Liver (tissue), 9 donors: ENCODE results near the gene ZNF202. TPM values are rescaled to one million over a fixed set of nuclear protein-coding genes. Genes with fewer than 3 reads are reported as not detected.
A peak's percentile ranks its signal among the peaks of the same experiment; 100 is the strongest.

Experiments
- DNase-seq: peaks from one replicate; pipeline ENCODE4 v3.0.0-alpha.2; 2017; ENCODE audit warnings: low spot score
- H3K27ac ChIP-seq, 2 donors: one replicate each; pipeline ENCODE4 v1.7.0; 2013; ENCODE audit warnings: inconsistent platforms in 2 of 2, low read length in 2 of 2, control low read depth in 1 of 2, low read depth in 1 of 2, mild to moderate bottlenecking in 1 of 2
- H3K27me3 ChIP-seq, 4 donors: one replicate each; pipeline versions ENCODE4 v1.6.1 to v1.7.0; 2013; ENCODE audit warnings: low read length in 3 of 4, inconsistent platforms in 1 of 4, mild to moderate bottlenecking in 1 of 4, moderate library complexity in 1 of 4; ENCODE audit not compliant: control insufficient read depth in 4 of 4, insufficient read depth in 4 of 4
- H3K36me3 ChIP-seq, 4 donors: one replicate each; pipeline versions ENCODE4 v1.6.1 to v1.7.0; 2013; ENCODE audit warnings: low read length in 3 of 4, mild to moderate bottlenecking in 3 of 4, low read depth in 1 of 4, moderate library complexity in 1 of 4; ENCODE audit not compliant: control insufficient read depth in 4 of 4, insufficient read depth in 3 of 4
- H3K4me1 ChIP-seq, 4 donors: one replicate each; pipeline versions ENCODE4 v1.6.1 to v1.7.0; 2013; ENCODE audit warnings: low read length in 3 of 4, mild to moderate bottlenecking in 3 of 4, moderate library complexity in 1 of 4; ENCODE audit not compliant: control insufficient read depth in 4 of 4, insufficient read depth in 4 of 4
- H3K4me3 ChIP-seq, 3 donors: one replicate each; pipeline versions ENCODE4 v1.6.1 to v1.7.0; 2013; ENCODE audit warnings: low read length in 3 of 3, control low read depth in 1 of 3, low read depth in 1 of 3, mild to moderate bottlenecking in 1 of 3
- H3K9ac ChIP-seq, 2 donors: one replicate each; pipeline ENCODE4 v1.7.0; 2013; ENCODE audit warnings: low read length in 2 of 2, mild to moderate bottlenecking in 2 of 2, moderate library complexity in 2 of 2, control low read depth in 1 of 2, low read depth in 1 of 2
- H3K9me3 ChIP-seq, 4 donors: one replicate each; pipeline versions ENCODE4 v1.6.1 to v1.7.0; 2013; ENCODE audit warnings: low read length in 3 of 4; ENCODE audit not compliant: control insufficient read depth in 4 of 4
- ATF3 ChIP-seq: IDR thresholded peaks from 2 replicates; pipeline ENCODE4 v1.6.1; 2016; ENCODE audit warnings: antibody characterized with exemption
- CTCF ChIP-seq: fragments of 150-350 bp; IDR thresholded peaks from 2 replicates; pipeline ENCODE4 v1.5.1; 2017; ENCODE audit warnings: improper control_type of control experiment, low read depth, low read length; ENCODE audit not compliant: missing input control
- EGR1 ChIP-seq, 2 donors: IDR thresholded peaks; 2 replicates each; pipeline ENCODE4 v1.6.1; 2016 to 2018; ENCODE audit warnings: antibody characterized with exemption in 2 of 2, low read depth in 2 of 2
- FOXA1 ChIP-seq: IDR thresholded peaks from 2 replicates; pipeline ENCODE4 v1.6.1; 2016; ENCODE audit warnings: antibody characterized with exemption
- FOXA2 ChIP-seq: IDR thresholded peaks from 2 replicates; pipeline ENCODE4 v1.6.1; 2016; ENCODE audit warnings: antibody characterized with exemption
- GABPA ChIP-seq, 2 donors: IDR thresholded peaks in 1 of 2; conservative IDR thresholded peaks in 1 of 2; 2 replicates each; pipeline ENCODE4 v1.6.1; 2016; ENCODE audit warnings: antibody characterized with exemption in 2 of 2, mild to moderate bottlenecking in 1 of 2, moderate library complexity in 1 of 2
- HNF4A ChIP-seq, 2 donors: conservative IDR thresholded peaks; 2 replicates each; pipeline ENCODE4 v1.6.1; 2016; ENCODE audit warnings: antibody characterized with exemption in 2 of 2, mild to moderate bottlenecking in 2 of 2
- HNF4G ChIP-seq: IDR thresholded peaks from 2 replicates; pipeline ENCODE4 v1.6.1; 2016; ENCODE audit warnings: antibody characterized with exemption
- JUND ChIP-seq, 2 donors: IDR thresholded peaks; 2 replicates each; pipeline ENCODE4 v1.6.1; 2016; ENCODE audit warnings: antibody characterized with exemption in 2 of 2
- MAX ChIP-seq: IDR thresholded peaks from 2 replicates; pipeline ENCODE4 v1.6.1; 2016; ENCODE audit warnings: antibody characterized with exemption
- NR2F2 ChIP-seq: IDR thresholded peaks from 2 replicates; pipeline ENCODE4 v1.6.1; 2016; ENCODE audit warnings: antibody characterized with exemption
- RAD21 ChIP-seq, 2 donors: IDR thresholded peaks; 2 replicates each; pipeline ENCODE4 v1.6.1; 2016; ENCODE audit warnings: antibody characterized with exemption in 2 of 2, mild to moderate bottlenecking in 2 of 2
- REST ChIP-seq: IDR thresholded peaks from 2 replicates; pipeline ENCODE4 v1.6.1; 2016; ENCODE audit warnings: antibody characterized with exemption, mild to moderate bottlenecking
- RXRA ChIP-seq, 2 donors: IDR thresholded peaks; 2 replicates each; pipeline ENCODE4 v1.6.1; 2017 to 2018; ENCODE audit warnings: antibody characterized with exemption in 2 of 2, mild to moderate bottlenecking in 1 of 2
- SP1 ChIP-seq: IDR thresholded peaks from 2 replicates; pipeline ENCODE4 v1.6.1; 2018; ENCODE audit warnings: antibody characterized with exemption, mild to moderate bottlenecking
- TAF1 ChIP-seq: conservative IDR thresholded peaks from 2 replicates; pipeline ENCODE4 v1.6.1; 2016; ENCODE audit warnings: antibody characterized with exemption, mild to moderate bottlenecking
- YY1 ChIP-seq: IDR thresholded peaks from 2 replicates; pipeline ENCODE4 v1.6.1; 2016; ENCODE audit warnings: antibody characterized with exemption, mild to moderate bottlenecking
- ZBTB33 ChIP-seq: IDR thresholded peaks from 2 replicates; pipeline ENCODE4 v1.6.1; 2016; ENCODE audit warnings: antibody characterized with exemption
- WGBS: extraction: QIAGEN DNeasy Blood & Tissue Kit; methylation state at CpG from one replicate; pipeline ENCODE4 v1.1.7; 2013; 5-methylcytosine and 5-hydroxymethylcytosine counted together
- polyA plus RNA-seq, 2 donors: library from polyadenylated mRNA; stranded (reverse) in 1 of 2; unstranded in 1 of 2; fragments of 200-250 nt in 1 of 2; fragments of >200 nt in 1 of 2; fragmentation: Nextera tagmentation in 1 of 2; extraction: Ambion mirVana in 1 of 2; gene quantifications; one replicate each; pipeline versions ENCODE4 v1.2.1 to v1.2.3, GENCODE V29; 2013 to 2015
- total RNA-seq, 2 donors: library from RNA; depleted of rRNA; stranded (reverse); fragments of >200 nt; gene quantifications; one replicate each; pipeline ENCODE4 v1.2.3, GENCODE V29; 2014
- donor health status: healthy.
- donor health status: healthy.
- donor health status: healthy.
- donor health status: healthy.
- donor health status: healthy.

Gene ZNF202
- total RNA-seq, result 1 to 10 TPM; 4.6 to 5.1 TPM
- 1 to 10 TPM; 1.2 to 2.0 TPM for polyA plus RNA-seq

GRCh38 chr11:123741159-123742030 is at the start of gene ZNF202:
TSS of gene ZNF202 (minus strand) at chr11:123741660. CDS start at chr11:123730888, 10,772 bp downstream.
- no peaks in the 10 kb centered on the region for H3K27me3 ChIP-seq
- H3K36me3 ChIP-seq, result peaks cover 0 to 4% (median under 1%) of the 10 kb centered on the region in 4 donors
- H3K9me3 ChIP-seq, result no peaks in the 10 kb centered on the region
- H3K4me1 ChIP-seq, result peaks cover 0 to 18% (median 12%) of the 10 kb centered on the region in 4 donors
- peak; percentile 88 for DNase-seq
- H3K4me3 ChIP-seq, result peak within 1 kb of the TSS; percentile 89 to 98 (median 95)
- peak within 1 kb of the TSS; percentile 70 to 78 for H3K27ac ChIP-seq
- peak; percentile 15 for TF ChIP-seq CTCF
- peak; percentile 88 to 96 for TF ChIP-seq GABPA (IDR thresholded peaks at IDR 0.05 in 1 of 2, conservative IDR thresholded peaks at IDR 0.05 in 1 of 2)
- TF ChIP-seq FOXA1, result no peak
- no peak for TF ChIP-seq ATF3
- TF ChIP-seq NR2F2, result no peak
- TF ChIP-seq EGR1 (IDR thresholded peaks at IDR 0.05; ENCODE audit: low read depth in 2 of 2), result no peak
- no peak for TF ChIP-seq ZBTB33
- TF ChIP-seq FOXA2, result no peak
- peak in 1 of 2 donors; percentile 2 for TF ChIP-seq RXRA (IDR thresholded peaks at IDR 0.05)
- peak; percentile 33 for TF ChIP-seq YY1
- no peak for TF ChIP-seq HNF4A (conservative IDR thresholded peaks at IDR 0.05)
- TF ChIP-seq HNF4G, result no peak
- TF ChIP-seq TAF1, result no peak
- peak; percentile 63 for TF ChIP-seq MAX
- peak; percentile 4 to 40 for TF ChIP-seq RAD21 (IDR thresholded peaks at IDR 0.05)
- no peak for TF ChIP-seq JUND (IDR thresholded peaks at IDR 0.05)
- peak; percentile 13 for TF ChIP-seq SP1
- TF ChIP-seq REST, result no peak
- under 1% methylated on average over 67 of the region's 67 CpGs for WGBS
- H3K9ac ChIP-seq, result peak within 1 kb of the TSS; percentile 71 to 83
